ENCODE results near the gene RAD54L2. TPM values are rescaled to one million over a fixed set of nuclear protein-coding genes. Genes with fewer than 3 reads are reported as not detected.

RAD54L2 gene
- total RNA-seq: 10 to 100 TPM in 3 of 4 donors, 1 to 10 TPM in 1; 5.9 to 43.4 (median 19.1) TPM

DNA sequence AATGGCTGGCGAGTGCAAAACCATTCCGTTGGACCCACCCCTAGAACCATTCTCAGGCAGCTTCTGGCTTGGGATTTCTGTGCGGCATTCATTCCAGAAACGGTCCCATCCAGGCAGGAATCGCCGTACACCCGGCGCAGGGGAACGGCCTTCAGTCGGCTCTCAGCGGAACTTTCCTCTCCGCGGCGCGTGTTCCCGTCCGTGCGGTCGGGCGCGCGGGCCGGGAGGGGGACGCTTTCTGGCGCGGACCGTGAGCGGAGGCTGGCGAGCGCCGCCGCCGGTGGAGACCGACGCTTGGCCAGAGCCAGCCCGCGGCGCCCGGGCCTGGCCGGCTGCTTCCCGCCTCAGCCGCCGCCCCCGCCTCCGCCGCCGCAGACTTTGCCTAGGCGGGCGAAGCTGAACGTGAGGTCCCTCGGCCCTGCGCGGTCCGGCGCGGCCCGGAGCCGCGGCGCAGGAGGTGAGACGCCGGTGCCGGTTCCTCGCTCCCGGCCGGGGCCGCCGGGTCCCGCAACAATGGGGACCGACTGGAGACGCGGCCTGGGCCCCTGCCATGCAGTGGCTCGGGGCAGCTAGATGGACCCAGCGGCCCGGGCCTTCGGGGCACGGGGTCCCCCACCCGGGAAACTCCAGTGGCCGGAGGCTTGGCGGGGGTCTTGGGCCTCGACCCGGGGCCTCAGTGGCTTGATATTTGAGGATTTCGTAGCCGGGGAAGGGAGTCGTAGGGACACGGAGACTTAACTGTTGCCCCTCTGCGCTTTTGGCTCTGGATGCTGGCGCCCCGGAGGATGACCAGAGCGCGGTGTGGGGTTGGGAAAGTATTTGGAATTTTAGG, at the start of gene RAD54L2:
Gene RAD54L2 (plus strand): TSS at position 261 of the 832 bp plus-strand sequence. CDS start 51,702 bp downstream, outside the sequence.
- TF ChIP-seq CTCF (IDR thresholded peaks at IDR 0.05): peak in 3 of 4 experiments; percentile 47 to 57 (median 56)
- peak in 1 of 2 donors; percentile 60 for TF ChIP-seq POLR2A (IDR thresholded peaks at IDR 0.05)
- H3K27ac ChIP-seq: peak within 1 kb of the TSS; percentile 84 to 93
- no peaks in the 10 kb centered on the region for H3K36me3 ChIP-seq
- intact Hi-C loops (cut with DNase I; ENCODE audit: low total_unique reads): no loop called here
- peak; percentile 64 to 81 for DNase-seq
- no peaks in the 10 kb centered on the region for H3K4me1 ChIP-seq
- no peaks in the 10 kb centered on the region for H3K27me3 ChIP-seq
- H3K4me3 ChIP-seq: peak within 1 kb of the TSS; percentile 73 to 92
- no peaks in the 10 kb centered on the region for H3K9me3 ChIP-seq

GRCh38 chr3:51498876-51499738, 39.4 kb upstream of the RAD54L2 start:
- Histone ChIP-seq H3K4me1 (no peaks in the 10 kb centered on the region), H3K27me3 (no peaks in the 10 kb centered on the region), H3K9me3 (no peaks in the 10 kb centered on the region), H3K4me3 (peak overlapping the region; percentile 70 to 83), H3K27ac (peak overlapping the region; percentile 96 to 99), H3K36me3 (no peaks in the 10 kb centered on the region)
- intact Hi-C loops (cut with DNase I; ENCODE audit: low total_unique reads): no loop called here
- DNase-seq: peak; percentile 96
- TF ChIP-seq POLR2A (IDR thresholded peaks at IDR 0.05): peak in 1 of 2 donors; percentile 18
- no peak for TF ChIP-seq CTCF (IDR thresholded peaks at IDR 0.05)

DNA sequence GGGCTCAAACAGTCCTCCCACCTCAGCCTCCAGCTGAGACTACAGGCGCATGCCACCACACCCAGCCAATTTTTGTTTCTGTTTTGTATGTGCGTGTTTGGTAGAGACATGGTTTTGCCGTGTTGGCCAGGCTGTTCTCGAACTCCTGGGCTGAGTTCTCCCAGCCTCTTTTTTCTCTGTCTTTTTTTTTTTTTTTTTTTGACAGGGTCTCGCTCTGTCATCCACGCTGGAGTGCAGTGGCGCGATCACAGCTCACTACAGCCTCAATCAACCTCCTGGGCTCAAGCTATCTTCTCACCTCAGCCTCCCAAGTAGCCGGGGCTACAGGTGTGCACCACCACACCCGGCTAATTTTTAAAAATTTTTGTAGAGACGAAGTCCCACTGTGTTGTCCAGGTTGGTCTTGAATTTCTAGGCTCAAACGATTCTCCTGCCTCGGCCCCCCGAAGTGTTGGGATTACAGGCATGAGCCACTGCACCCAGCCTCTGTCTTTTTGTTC, 37.8 kb upstream of the RAD54L2 start:
- no peaks in the 10 kb centered on the region for H3K36me3 ChIP-seq
- no peaks in the 10 kb centered on the region for H3K27me3 ChIP-seq
- H3K9me3 ChIP-seq: no peaks in the 10 kb centered on the region
- H3K4me1 ChIP-seq: no peaks in the 10 kb centered on the region
- H3K4me3 ChIP-seq: peak overlapping the region in 1 of 2 donors; percentile 70
- H3K27ac ChIP-seq: peak overlapping the region; percentile 78 to 96
- intact Hi-C loops (cut with DNase I; ENCODE audit: low total_unique reads): loop anchor here (5.0 kb wide), 2 partner anchors 108 to 167 kb away; partner anchors contain the start of gene RBM15B
- no peak for TF ChIP-seq CTCF (IDR thresholded peaks at IDR 0.05)
- no peak for TF ChIP-seq POLR2A (IDR thresholded peaks at IDR 0.05)
- DNase-seq: peak; percentile 22 to 28

DNA sequence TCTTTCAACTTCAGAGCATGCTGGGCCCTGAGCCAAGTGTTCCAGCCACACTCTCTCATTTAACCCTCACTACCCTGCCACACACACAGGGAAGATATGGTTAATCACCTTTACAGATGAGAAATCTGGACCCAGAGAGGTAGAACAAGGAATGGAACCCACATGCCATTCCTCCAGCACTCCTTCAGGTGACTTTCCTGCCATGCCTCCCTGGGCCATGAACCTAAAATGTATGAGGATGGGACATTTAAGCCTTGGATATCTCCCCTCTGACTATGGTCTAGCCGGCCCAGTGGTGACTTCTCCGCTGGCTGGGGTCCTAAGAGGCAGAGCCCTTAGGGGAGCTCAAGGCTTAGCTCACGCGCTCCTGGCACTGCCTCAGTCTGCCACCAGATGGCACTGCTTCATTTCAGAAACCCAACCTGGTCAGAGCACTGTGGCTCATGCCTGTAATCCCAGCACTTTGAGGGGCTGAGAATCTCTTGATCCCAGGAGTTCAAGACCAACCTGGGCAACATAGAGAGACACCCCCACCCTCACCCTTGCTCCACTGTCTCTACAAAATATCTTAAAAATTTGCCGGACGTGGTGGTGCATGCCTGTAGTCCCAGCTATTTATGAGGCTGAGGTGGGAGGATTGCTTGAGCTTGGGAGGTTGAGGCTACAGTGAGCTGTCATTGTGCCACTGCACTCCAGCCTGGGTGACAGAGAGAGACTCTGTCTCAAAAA, 36.5 kb upstream of the RAD54L2 start:
- peak overlapping the region; percentile 5 to 29 for H3K27ac ChIP-seq
- no peak overlapping the region for H3K4me3 ChIP-seq

More for the DNA sequence above, 36.5 kb upstream of the RAD54L2 start:
- intact Hi-C loops (cut with DNase I; ENCODE audit: low total_unique reads): loop anchor here (5.0 kb wide), 2 partner anchors 110 to 165 kb away; partner anchors contain the start of gene RBM15B
- no peaks in the 10 kb centered on the region for H3K9me3 ChIP-seq
- no peaks in the 10 kb centered on the region for H3K36me3 ChIP-seq
- DNase-seq: peak; percentile 80 to 84
- no peak for TF ChIP-seq POLR2A (IDR thresholded peaks at IDR 0.05)
- TF ChIP-seq CTCF (IDR thresholded peaks at IDR 0.05): peak; percentile 86 to 95 (median 93)
- H3K27me3 ChIP-seq: no peaks in the 10 kb centered on the region
- no peaks in the 10 kb centered on the region for H3K4me1 ChIP-seq

All from uterus (tissue), 4 donors.